HepG2 (cell line): Measurements from ENCODE around the gene RNF208. TPM values are rescaled to one million over a fixed set of nuclear protein-coding genes. Genes with fewer than 3 reads are reported as not detected.

Experiments
- ATF5 ChIP-seq: sonication (generic); formaldehyde crosslinking; IDR thresholded peaks from 2 replicates; pipeline ENCODE4 v1.4.0; 2020; ENCODE audit warnings: mild to moderate bottlenecking, low read depth, missing genetic modification reagents
- DMAP1 ChIP-seq: IDR thresholded peaks from 2 replicates; pipeline ENCODE4 v1.6.1; 2016
- E2F1 ChIP-seq: sonication (generic); formaldehyde crosslinking; IDR thresholded peaks from 2 replicates; pipeline ENCODE4 v1.5.0; 2020; ENCODE audit warnings: missing genetic modification reagents
- ESRRA ChIP-seq: sonication (generic); formaldehyde crosslinking; IDR thresholded peaks from 2 replicates; pipeline ENCODE4 v1.5.1; 2020; ENCODE audit warnings: mild to moderate bottlenecking, low read depth, missing genetic modification reagents
- ETV5 ChIP-seq: IDR thresholded peaks from 2 replicates; pipeline ENCODE4 v1.6.1; 2018; ENCODE audit warnings: missing biosample characterization, missing genetic modification reagents, inconsistent platforms, borderline replicate concordance
- FOXO1 ChIP-seq: sonication (generic); formaldehyde crosslinking; IDR thresholded peaks from 2 replicates; pipeline ENCODE4 v1.4.0; 2020; ENCODE audit warnings: missing genetic modification reagents
- GMEB2 ChIP-seq: IDR thresholded peaks from 2 replicates; pipeline ENCODE4 v1.6.1; 2016; ENCODE audit warnings: missing biosample characterization, missing genetic modification reagents, low read depth
- MZF1 ChIP-seq: sonication (generic); formaldehyde crosslinking; IDR thresholded peaks from 2 replicates; pipeline ENCODE4 v1.8.1; 2023; ENCODE audit warnings: mild to moderate bottlenecking, missing genetic modification reagents, borderline replicate concordance
- NR2F1 ChIP-seq, 2 experiments: fragments of 450-650 bp in 1 of 2; formaldehyde crosslinking in 1 of 2; IDR thresholded peaks; 2 replicates each; pipeline versions ENCODE4 v1.5.0 to v1.6.1; 2016 to 2020; ENCODE audit warnings: mild to moderate bottlenecking in 1 of 2, missing compliant biosample characterization in 1 of 2, missing genetic modification reagents in 1 of 2, moderate library complexity in 1 of 2
- REST ChIP-seq, 2 experiments: IDR thresholded peaks; 2 replicates each; pipeline ENCODE4 v1.6.1; 2011 to 2012; ENCODE audit warnings: low read length in 2 of 2, borderline replicate concordance in 1 of 2, low read depth in 1 of 2, mild to moderate bottlenecking in 1 of 2, moderate library complexity in 1 of 2
- SNAPC2 ChIP-seq: sonication (generic); formaldehyde crosslinking; IDR thresholded peaks from 2 replicates; pipeline ENCODE4 v1.8.1; 2022; ENCODE audit warnings: mild to moderate bottlenecking, missing genetic modification reagents
- SSRP1 ChIP-seq: IDR thresholded peaks from 2 replicates; pipeline ENCODE4 v1.6.1; 2016; ENCODE audit warnings: control low read depth
- TGIF2 ChIP-seq: IDR thresholded peaks from 2 replicates; pipeline ENCODE4 v1.6.1; 2016; ENCODE audit warnings: control low read depth, missing compliant biosample characterization
- ZNF274 ChIP-seq: sonication (generic); formaldehyde crosslinking; IDR thresholded peaks from 2 replicates; pipeline ENCODE4 v1.5.1; 2020; ENCODE audit warnings: mild to moderate bottlenecking, missing genetic modification reagents
- ZNF33B ChIP-seq: sonication (generic); formaldehyde crosslinking; IDR thresholded peaks from 2 replicates; pipeline ENCODE4 v1.5.1; 2020; ENCODE audit warnings: mild to moderate bottlenecking, missing genetic modification reagents
- ZNF563 ChIP-seq: sonication (generic); formaldehyde crosslinking; IDR thresholded peaks from 2 replicates; pipeline ENCODE4 v1.8.0; 2022; ENCODE audit warnings: mild to moderate bottlenecking, moderate library complexity, missing genetic modification reagents
- ZNF75D ChIP-seq: sonication (generic); formaldehyde crosslinking; IDR thresholded peaks from 2 replicates; pipeline ENCODE4 v1.8.1; 2023; ENCODE audit warnings: missing genetic modification reagents, mild to moderate bottlenecking, borderline replicate concordance
- ZNF768 ChIP-seq: sonication (generic); formaldehyde crosslinking; IDR thresholded peaks from 2 replicates; pipeline ENCODE4 v1.4.0; 2020; ENCODE audit warnings: missing genetic modification reagents
- ZSCAN22 ChIP-seq: sonication (generic); formaldehyde crosslinking; IDR thresholded peaks from 2 replicates; pipeline ENCODE4 v1.4.0; 2020; ENCODE audit warnings: mild to moderate bottlenecking, missing genetic modification reagents
- polyA plus RNA-seq, 8 experiments: library from polyadenylated mRNA; depleted of rRNA in 3 of 8; stranded (reverse) in 7 of 8; unstranded in 1 of 8; fragments of >200 nt; fragmentation: Illumina TruSeq in 4 of 8; extraction: Trizol in 4 of 8; gene quantifications; 2 replicates each; pipeline versions ENCODE4 v1.2.1 to v1.2.3, GENCODE V29; 2011 to 2016; ENCODE audit warnings: low read depth in 4 of 8, missing spikeins in 1 of 8, mixed read lengths in 1 of 8; ENCODE audit not compliant: insufficient read depth in 1 of 8
- total RNA-seq, 5 experiments: library from RNA; depleted of rRNA; stranded (reverse); fragments of >200 nt; fragmentation: Illumina TruSeq; extraction: Trizol; gene quantifications; 2 replicates each; pipeline ENCODE4 v1.2.3, GENCODE V29; 2016; ENCODE audit warnings: low read depth in 1 of 5

The RNF208 gene
- total and polyA plus RNA-seq, 2 of the 13 experiments (the other 11 are each of a cell fraction or from before 2014, with no cell fraction given) = 1.6 to 2.1 TPM

- TF ChIP-seq ZNF274 = no peak
- no peak for TF ChIP-seq E2F1 (CRISPR knock-in tag)
- TF ChIP-seq DMAP1 (CRISPR knock-in tag) = no peak
- TF ChIP-seq REST (IDR thresholded peaks at IDR 0.05; ENCODE audit: borderline replicate concordance in 1 of 2, low read depth in 1 of 2, low read length in 2 of 2) = no peak
- no peak for TF ChIP-seq SNAPC2 (CRISPR knock-in tag)
- no peak for TF ChIP-seq ZNF75D (CRISPR knock-in tag)
- no peak; the same call in none of the 2 replicates for TF ChIP-seq ESRRA (CRISPR knock-in tag)
- TF ChIP-seq ZNF768 (CRISPR knock-in tag) = peak; percentile 29; the same call in 1 of the 2 replicates
- TF ChIP-seq TGIF2 (CRISPR knock-in tag) = no peak
- TF ChIP-seq ETV5 (CRISPR knock-in tag) = no peak
- TF ChIP-seq MZF1 (CRISPR knock-in tag) = no peak
- no peak for TF ChIP-seq ZNF33B (CRISPR knock-in tag)
- no peak for TF ChIP-seq SSRP1 (CRISPR knock-in tag)
- TF ChIP-seq ATF5 (CRISPR knock-in tag) = no peak
- TF ChIP-seq ZSCAN22 = no peak
- TF ChIP-seq FOXO1 (CRISPR knock-in tag) = no peak
- 0 out of 2 replicates have a peak, but pooled peaks have one; percentile 18 for TF ChIP-seq ZNF563 (CRISPR knock-in tag)
- no peak for TF ChIP-seq NR2F1 (CRISPR knock-in tag; IDR thresholded peaks at IDR 0.05)
- TF ChIP-seq GMEB2 (CRISPR knock-in tag) = no peak
These were observed 31.9 kb upstream of the RNF208 start (continued) for GRCh38 chr9:137253717-137254623.
